GM21528 (cell line): ENCODE measurements around the gene CASP14.
"Not testable (repeated sequence)": the region's sequence is repeated elsewhere in the genome, so short reads cannot be mapped to it uniquely, and the experiment has no call there.

Experiments used
- ATAC-seq: cut with Tn5 transposase; IDR thresholded peaks from one replicate; pipeline ENCODE4 v1.9.1; 2021; ENCODE audit warnings: mild to moderate bottlenecking, moderate library complexity; ENCODE audit not compliant: unreplicated experiment, low FRiP score

Gene CASP14

GRCh38 chr19:15062036-15062435 lies 12.8 kb downstream of the CASP14 start:
- ATAC-seq, result no peak

- ATAC-seq, result not testable (repeated sequence)
Observed at GRCh38 chr19:15070386-15070785, 21.1 kb downstream of the CASP14 start.

GRCh38 chr19:15072930-15073647 lies 23.8 kb downstream of the CASP14 start:
- no peak for ATAC-seq

- ATAC-seq, result no peak
Observed at GRCh38 chr19:15074371-15074770, 25.1 kb downstream of the CASP14 start.

- ATAC-seq, result no peak
Observed at GRCh38 chr19:15075806-15076205, 26.5 kb downstream of the CASP14 start.

- ATAC-seq, result not testable (repeated sequence)
Observed at GRCh38 chr19:15080002-15080401, 30.7 kb downstream of the CASP14 start.

- no peak for ATAC-seq
Observed at GRCh38 chr19:15081911-15082310, 32.6 kb downstream of the CASP14 start, which contains the start of gene OR1I1. Gene OR1I1 (plus strand): TSS chr19:15082211. CDS start chr19:15087066, 4,855 bp downstream.

- no peak for ATAC-seq
Observed at GRCh38 chr19:15087182-15087581, 37.9 kb downstream of the CASP14 start.

- no peak for ATAC-seq
Observed at GRCh38 chr19:15091918-15092753, 42.9 kb downstream of the CASP14 start.

- ATAC-seq, result no peak
Observed at GRCh38 chr19:15093001-15093400, 43.7 kb downstream of the CASP14 start.

GRCh38 chr19:15096223-15096622 lies 46.9 kb downstream of the CASP14 start:
- no peak for ATAC-seq

GRCh38 chr19:15097980-15098379 lies 48.7 kb downstream of the CASP14 start:
- not testable (repeated sequence) for ATAC-seq

GRCh38 chr19:15098460-15098859 lies 49.2 kb downstream of the CASP14 start:
- ATAC-seq, result no peak

- ATAC-seq, result no peak
Observed at GRCh38 chr19:15099017-15099582, 49.8 kb downstream of the CASP14 start.

- no peak for ATAC-seq
Observed at GRCh38 chr19:15101479-15102082, 52.3 kb downstream of the CASP14 start.

GRCh38 chr19:15104003-15104402 lies 54.7 kb downstream of the CASP14 start:
- ATAC-seq, result no peak

- ATAC-seq, result no peak
Observed at GRCh38 chr19:15104411-15104810, 55.1 kb downstream of the CASP14 start.

GRCh38 chr19:15105044-15105443 lies 55.8 kb downstream of the CASP14 start:
- no peak for ATAC-seq

GRCh38 chr19:15107061-15108010 lies 58.1 kb downstream of the CASP14 start, which contains the start of gene SYDE1:
Gene SYDE1 (plus strand): TSS chr19:15107401. CDS start chr19:15107434, 33 bp downstream.
- no peak for ATAC-seq
